K562 (cell line): ENCODE data around the gene DEDD. TPM values are rescaled to one million over a fixed set of nuclear protein-coding genes. Genes with fewer than 3 reads are reported as not detected.

Source experiments
- EHMT2 ChIP-seq: fragments of 450-650 bp; IDR thresholded peaks from 2 replicates; pipeline ENCODE4 v1.6.1; 2018; ENCODE audit warnings: antibody characterized with exemption
- ETV6 ChIP-seq, 3 experiments: fragments of 150-350 bp in 1 of 3; sonication (generic) in 1 of 3; formaldehyde crosslinking in 1 of 3; IDR thresholded peaks; 2 replicates each; pipeline versions ENCODE4 v1.6.1 to v1.8.0; 2014 to 2022; ENCODE audit warnings: borderline replicate concordance in 2 of 3, low read depth in 2 of 3, antibody characterized with exemption in 1 of 3, low read length in 1 of 3, mild to moderate bottlenecking in 1 of 3, missing genetic modification reagents in 1 of 3
- GTF2E2 ChIP-seq: fragments of 200-800 bp; sonication (Bioruptor generic); IDR thresholded peaks from 2 replicates; pipeline ENCODE4 v1.6.1; 2016; ENCODE audit warnings: missing genetic modification characterization, missing compliant biosample characterization
- HDAC8 ChIP-seq: fragments of 450-650 bp; IDR thresholded peaks from 2 replicates; pipeline ENCODE4 v1.6.1; 2016; ENCODE audit warnings: mild to moderate bottlenecking, missing genetic modification characterization, moderate library complexity, missing compliant biosample characterization
- MTA2 ChIP-seq: fragments of 450-650 bp; IDR thresholded peaks from 2 replicates; pipeline ENCODE4 v1.6.1; 2016; ENCODE audit warnings: low read depth
- NEUROD1 ChIP-seq: fragments of 150-350 bp; IDR thresholded peaks from 2 replicates; pipeline ENCODE4 v1.6.1; 2014; ENCODE audit warnings: borderline replicate concordance, low read length, low read depth; ENCODE audit not compliant: partially characterized antibody
- NFATC3 ChIP-seq: fragments of 450-650 bp; IDR thresholded peaks from 2 replicates; pipeline ENCODE4 v1.6.1; 2017; ENCODE audit warnings: mild to moderate bottlenecking
- NR2F6 ChIP-seq: fragments of 450-650 bp; formaldehyde crosslinking; IDR thresholded peaks from 2 replicates; pipeline ENCODE4 v1.4.0; 2020; ENCODE audit warnings: mild to moderate bottlenecking
- OTX1 ChIP-seq: fragments of 450-650 bp; formaldehyde crosslinking; IDR thresholded peaks from 2 replicates; pipeline ENCODE4 v1.4.0; 2022; ENCODE audit warnings: mild to moderate bottlenecking
- PTTG1 ChIP-seq: fragments of 450-650 bp; IDR thresholded peaks from 2 replicates; pipeline ENCODE4 v1.6.1; 2016; ENCODE audit warnings: low read depth, mild to moderate bottlenecking, missing genetic modification characterization, missing compliant biosample characterization
- SMAD1 ChIP-seq: fragments of 150-350 bp; IDR thresholded peaks from 2 replicates; pipeline ENCODE4 v1.6.1; 2014; ENCODE audit warnings: low read length, low read depth; ENCODE audit not compliant: partially characterized antibody
- SMAD2 ChIP-seq: fragments of 150-350 bp; IDR thresholded peaks from 2 replicates; pipeline ENCODE4 v1.6.1; 2014; ENCODE audit warnings: low read depth, mild to moderate bottlenecking, low read length
- XRCC4 ChIP-seq: IDR thresholded peaks from one replicate; pipeline ENCODE4 v1.6.1; 2011; ENCODE audit not compliant: insufficient read depth, insufficient read length; ENCODE audit errors: extremely low read depth
- ZC3H11A ChIP-seq: IDR thresholded peaks from 2 replicates; pipeline ENCODE4 v1.6.1; 2012; ENCODE audit warnings: low read depth, low read length, improper control_type of control experiment
- ZFP36 ChIP-seq: fragments of 150-350 bp; IDR thresholded peaks from 2 replicates; pipeline ENCODE4 v1.6.1; 2018; ENCODE audit warnings: low read length, low read depth; ENCODE audit not compliant: partially characterized antibody
- ZNF778 ChIP-seq: fragments of 450-650 bp; formaldehyde crosslinking; IDR thresholded peaks from 2 replicates; pipeline ENCODE4 v1.4.0; 2020; ENCODE audit warnings: mild to moderate bottlenecking, moderate library complexity
- polyA plus RNA-seq, 8 experiments: library from polyadenylated mRNA; depleted of rRNA in 4 of 8; stranded (reverse) in 5 of 8; unstranded in 3 of 8; fragments of >200 nt; fragmentation: Nextera tagmentation in 2 of 8; fragmentation: Illumina TruSeq in 1 of 8; extraction: Ambion mirVana in 2 of 8; extraction: Trizol in 1 of 8; gene quantifications; 2 replicates each; pipeline versions ENCODE4 v1.2.1 to v1.2.3, GENCODE V29; 2011 to 2014; ENCODE audit warnings: inconsistent platforms in 1 of 8, missing spikeins in 1 of 8
- total RNA-seq, 7 experiments: library from RNA; depleted of rRNA in 6 of 7; stranded (reverse); fragments of >200 nt in 6 of 7; fragmentation: Illumina TruSeq in 2 of 7; extraction: Trizol in 2 of 7; gene quantifications; 2 replicates each; pipeline versions ENCODE4 v1.2.1 to v1.2.3, GENCODE V29; 2011 to 2021; ENCODE audit warnings: low replicate concordance in 1 of 7
- TF ChIP-seq, protein P1 (sequence below): fragments of 250-450 bp; sonication (Bioruptor Pico); IDR thresholded peaks from 2 replicates; pipeline ENCODE4 v1.5.0; 2020; ENCODE audit warnings: mild to moderate bottlenecking, borderline replicate concordance
- TF ChIP-seq, protein P2 (sequence below): fragments of 450-650 bp; conservative IDR thresholded peaks from 2 replicates; pipeline ENCODE4 v1.6.1; 2016; ENCODE audit warnings: missing genetic modification characterization, low read depth, mild to moderate bottlenecking, control low read depth, missing compliant biosample characterization
- TF ChIP-seq, protein P3 (sequence below): fragments of 450-650 bp; IDR thresholded peaks from 2 replicates; pipeline ENCODE4 v1.6.1; 2016; ENCODE audit warnings: mild to moderate bottlenecking
- TF ChIP-seq, protein P4 (sequence below): IDR thresholded peaks from 2 replicates; pipeline ENCODE4 v1.6.1; 2011; ENCODE audit not compliant: insufficient read length; ENCODE audit errors: extremely low read depth
- TF ChIP-seq, protein P5 (sequence below): sonication (generic); formaldehyde crosslinking; IDR thresholded peaks from 2 replicates; pipeline ENCODE4 v1.9.0; 2022; ENCODE audit warnings: mild to moderate bottlenecking, missing genetic modification reagents

The DEDD gene
- total and polyA plus RNA-seq, 9 of the 15 experiments (the other 6 are each of a cell fraction or from before 2014, with no cell fraction given) = 11.6 to 41.0 (median 16.8) TPM

DNA sequence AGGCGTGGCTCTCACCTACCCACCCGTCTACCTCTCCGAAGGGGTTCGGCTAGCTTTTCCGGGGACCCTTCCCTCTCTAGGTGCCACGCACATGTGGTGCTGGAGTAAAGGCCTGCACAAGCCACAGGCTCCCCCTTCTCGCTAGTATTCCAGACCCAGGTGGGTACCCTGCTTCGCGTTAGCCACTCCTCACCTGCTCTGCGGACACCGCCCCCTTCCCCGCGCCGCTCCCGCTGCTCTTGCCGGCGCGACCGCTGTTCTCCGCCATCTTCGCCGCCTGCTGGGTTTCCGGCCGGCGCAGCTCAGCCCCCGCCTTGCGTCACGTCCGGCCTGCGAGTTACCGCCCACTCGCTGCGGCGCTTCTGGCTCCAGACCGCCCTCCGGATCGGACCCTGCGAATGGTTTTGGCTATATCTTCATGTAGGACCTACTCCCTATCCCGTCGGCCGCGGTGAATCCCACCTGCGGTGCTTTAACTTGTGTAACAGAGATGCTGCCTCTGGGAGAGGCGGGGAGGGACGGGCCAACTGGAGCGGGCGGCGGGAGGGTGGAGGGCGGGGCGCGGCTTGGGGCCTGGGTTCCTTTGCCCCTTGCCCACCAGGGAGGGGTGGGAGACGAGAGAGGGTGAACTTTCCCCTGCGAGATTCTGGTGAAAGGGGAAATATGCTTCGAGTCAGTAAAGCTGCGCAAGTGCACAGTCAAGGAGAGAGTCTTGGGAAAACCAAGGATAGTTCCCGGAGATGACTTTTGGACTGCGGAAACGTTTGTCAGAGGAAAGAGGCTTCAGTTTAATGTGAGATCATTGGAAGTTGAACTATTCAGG is 14.5 kb downstream of the DEDD start, which contains the start of the genes NIT1 and PFDN2 (continued):
- TF ChIP-seq NEUROD1 (no peak), NFATC3 (no peak), ZFP36 (no peak), SMAD1 (peak; percentile 73), ETV6 (IDR thresholded peaks at IDR 0.05; ENCODE audit: borderline replicate concordance in 1 of 2, low read depth in 2 of 2, low read length in 1 of 2) (no peak), ETV6 (CRISPR knock-in tag; IDR thresholded peaks at IDR 0.05; ENCODE audit: borderline replicate concordance) (peak; percentile 69; the same call in 1 of the 2 replicates), ZC3H11A (no peak), ZNF778 (CRISPR knock-in tag) (no peak), NR2F6 (CRISPR knock-in tag) (no peak), MTA2 (no peak), GTF2E2 (tag) (peak; percentile 73; the same call in 1 of the 2 replicates), OTX1 (CRISPR knock-in tag) (no peak), EHMT2 (no peak), XRCC4 (no peak), SMAD2 (no peak), HDAC8 (tag) (no peak), PTTG1 (tag) (no peak)
- TF ChIP-seq, protein P1, sequence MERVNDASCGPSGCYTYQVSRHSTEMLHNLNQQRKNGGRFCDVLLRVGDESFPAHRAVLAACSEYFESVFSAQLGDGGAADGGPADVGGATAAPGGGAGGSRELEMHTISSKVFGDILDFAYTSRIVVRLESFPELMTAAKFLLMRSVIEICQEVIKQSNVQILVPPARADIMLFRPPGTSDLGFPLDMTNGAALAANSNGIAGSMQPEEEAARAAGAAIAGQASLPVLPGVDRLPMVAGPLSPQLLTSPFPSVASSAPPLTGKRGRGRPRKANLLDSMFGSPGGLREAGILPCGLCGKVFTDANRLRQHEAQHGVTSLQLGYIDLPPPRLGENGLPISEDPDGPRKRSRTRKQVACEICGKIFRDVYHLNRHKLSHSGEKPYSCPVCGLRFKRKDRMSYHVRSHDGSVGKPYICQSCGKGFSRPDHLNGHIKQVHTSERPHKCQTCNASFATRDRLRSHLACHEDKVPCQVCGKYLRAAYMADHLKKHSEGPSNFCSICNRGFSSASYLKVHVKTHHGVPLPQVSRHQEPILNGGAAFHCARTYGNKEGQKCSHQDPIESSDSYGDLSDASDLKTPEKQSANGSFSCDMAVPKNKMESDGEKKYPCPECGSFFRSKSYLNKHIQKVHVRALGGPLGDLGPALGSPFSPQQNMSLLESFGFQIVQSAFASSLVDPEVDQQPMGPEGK (CRISPR knock-in tag) = no peak
- TF ChIP-seq, protein P2, sequence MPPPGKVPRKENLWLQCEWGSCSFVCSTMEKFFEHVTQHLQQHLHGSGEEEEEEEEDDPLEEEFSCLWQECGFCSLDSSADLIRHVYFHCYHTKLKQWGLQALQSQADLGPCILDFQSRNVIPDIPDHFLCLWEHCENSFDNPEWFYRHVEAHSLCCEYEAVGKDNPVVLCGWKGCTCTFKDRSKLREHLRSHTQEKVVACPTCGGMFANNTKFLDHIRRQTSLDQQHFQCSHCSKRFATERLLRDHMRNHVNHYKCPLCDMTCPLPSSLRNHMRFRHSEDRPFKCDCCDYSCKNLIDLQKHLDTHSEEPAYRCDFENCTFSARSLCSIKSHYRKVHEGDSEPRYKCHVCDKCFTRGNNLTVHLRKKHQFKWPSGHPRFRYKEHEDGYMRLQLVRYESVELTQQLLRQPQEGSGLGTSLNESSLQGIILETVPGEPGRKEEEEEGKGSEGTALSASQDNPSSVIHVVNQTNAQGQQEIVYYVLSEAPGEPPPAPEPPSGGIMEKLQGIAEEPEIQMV = no peak
- TF ChIP-seq, protein P3, sequence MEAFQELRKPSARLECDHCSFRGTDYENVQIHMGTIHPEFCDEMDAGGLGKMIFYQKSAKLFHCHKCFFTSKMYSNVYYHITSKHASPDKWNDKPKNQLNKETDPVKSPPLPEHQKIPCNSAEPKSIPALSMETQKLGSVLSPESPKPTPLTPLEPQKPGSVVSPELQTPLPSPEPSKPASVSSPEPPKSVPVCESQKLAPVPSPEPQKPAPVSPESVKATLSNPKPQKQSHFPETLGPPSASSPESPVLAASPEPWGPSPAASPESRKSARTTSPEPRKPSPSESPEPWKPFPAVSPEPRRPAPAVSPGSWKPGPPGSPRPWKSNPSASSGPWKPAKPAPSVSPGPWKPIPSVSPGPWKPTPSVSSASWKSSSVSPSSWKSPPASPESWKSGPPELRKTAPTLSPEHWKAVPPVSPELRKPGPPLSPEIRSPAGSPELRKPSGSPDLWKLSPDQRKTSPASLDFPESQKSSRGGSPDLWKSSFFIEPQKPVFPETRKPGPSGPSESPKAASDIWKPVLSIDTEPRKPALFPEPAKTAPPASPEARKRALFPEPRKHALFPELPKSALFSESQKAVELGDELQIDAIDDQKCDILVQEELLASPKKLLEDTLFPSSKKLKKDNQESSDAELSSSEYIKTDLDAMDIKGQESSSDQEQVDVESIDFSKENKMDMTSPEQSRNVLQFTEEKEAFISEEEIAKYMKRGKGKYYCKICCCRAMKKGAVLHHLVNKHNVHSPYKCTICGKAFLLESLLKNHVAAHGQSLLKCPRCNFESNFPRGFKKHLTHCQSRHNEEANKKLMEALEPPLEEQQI = no peak
- TF ChIP-seq, protein P4, sequence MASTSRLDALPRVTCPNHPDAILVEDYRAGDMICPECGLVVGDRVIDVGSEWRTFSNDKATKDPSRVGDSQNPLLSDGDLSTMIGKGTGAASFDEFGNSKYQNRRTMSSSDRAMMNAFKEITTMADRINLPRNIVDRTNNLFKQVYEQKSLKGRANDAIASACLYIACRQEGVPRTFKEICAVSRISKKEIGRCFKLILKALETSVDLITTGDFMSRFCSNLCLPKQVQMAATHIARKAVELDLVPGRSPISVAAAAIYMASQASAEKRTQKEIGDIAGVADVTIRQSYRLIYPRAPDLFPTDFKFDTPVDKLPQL = no peak
- TF ChIP-seq, protein P5, sequence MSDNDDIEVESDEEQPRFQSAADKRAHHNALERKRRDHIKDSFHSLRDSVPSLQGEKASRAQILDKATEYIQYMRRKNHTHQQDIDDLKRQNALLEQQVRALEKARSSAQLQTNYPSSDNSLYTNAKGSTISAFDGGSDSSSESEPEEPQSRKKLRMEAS = peak; percentile 93
